Measurements from ENCODE around the gene RALGPS1. TPM values are rescaled to one million over a fixed set of nuclear protein-coding genes. Genes with fewer than 3 reads are reported as not detected.

The RALGPS1 gene
- total and polyA plus RNA-seq, 2 donors (not counting 1 experiment from before 2014, with no cell fraction given) = 19.7 to 39.9 TPM

DNA sequence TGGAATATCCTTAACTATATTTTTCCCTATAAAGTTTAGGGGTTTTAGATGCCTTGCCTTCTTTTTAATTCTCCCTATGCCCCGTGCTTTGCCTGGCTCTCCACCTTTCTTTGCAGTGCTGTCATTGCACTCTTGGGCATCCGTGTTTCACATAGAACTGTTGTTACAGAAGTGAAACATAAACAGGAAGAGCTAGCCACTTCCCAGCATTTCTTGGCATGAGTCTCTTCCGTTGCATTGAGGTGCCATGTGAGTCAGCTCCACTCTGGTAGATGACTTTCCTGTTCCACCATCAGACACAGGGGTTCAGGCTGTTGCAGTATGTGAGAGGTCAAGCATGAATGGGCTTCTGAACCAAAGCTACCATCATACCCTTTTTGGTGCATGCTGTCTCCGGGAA, 134.5 kb downstream of the RALGPS1 start:
- peaks cover 17% of the 10 kb centered on the region for H3K4me1 Mint-ChIP-seq
- no peak overlapping the region for H3K4me2 ChIP-seq (replicated peaks; ENCODE audit: low read depth, low read length, poor library complexity, severe bottlenecking)

DNA sequence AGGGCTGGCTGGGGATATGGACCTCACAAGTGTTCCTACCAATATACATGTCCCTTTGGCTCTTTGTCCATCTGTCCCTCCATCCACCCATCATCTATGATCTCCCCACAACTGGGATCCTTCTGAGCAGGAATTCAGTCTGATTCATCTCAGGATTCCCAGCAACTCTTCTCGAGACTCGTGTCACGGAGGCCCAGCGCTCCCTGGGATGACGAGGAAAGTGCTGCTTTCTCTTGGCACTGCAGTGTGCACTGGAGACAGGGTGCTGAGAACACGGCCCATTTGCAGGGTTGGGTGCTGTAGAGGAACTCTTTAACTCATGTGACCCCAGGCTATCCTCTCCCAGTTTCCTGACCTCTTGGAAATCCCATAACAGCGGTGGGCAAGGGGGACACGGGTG, 135.0 kb downstream of the RALGPS1 start:
- Histone ChIP-seq H3K9me3 (ENCODE audit: control extremely low read depth in 1 of 3, control insufficient read depth in 2 of 3, insufficient read depth in 1 of 3, low read length in 2 of 3) (no peaks in the 10 kb centered on the region), H2AFZ (ENCODE audit: insufficient read depth, low read depth, low read length, poor library complexity, severe bottlenecking) (no peak overlapping the region), H3K36me3 (replicated peaks in 1 of 2; ENCODE audit: control extremely low read depth in 1 of 2, control insufficient read depth in 1 of 2, extremely low read depth in 1 of 2, insufficient read depth in 2 of 2, low read length in 1 of 2) (peaks cover 0 to 7% of the 10 kb centered on the region in 2 experiments), H3K4me2 (replicated peaks; ENCODE audit: low read depth, low read length, poor library complexity, severe bottlenecking) (no peak overlapping the region), H3K79me2 (ENCODE audit: control insufficient read depth, insufficient read depth, low read length) (no peaks in the 10 kb centered on the region), H4K20me1 (ENCODE audit: control insufficient read depth, insufficient read depth, low read length, poor library complexity, severe bottlenecking) (no peaks in the 10 kb centered on the region), H3K9ac (ENCODE audit: low read length) (no peak overlapping the region), H3K4me3 (ENCODE audit: control extremely low read depth in 1 of 5, extremely low read depth in 1 of 5, insufficient read depth in 1 of 5, low read depth in 2 of 5, low read length in 4 of 5) (no peak overlapping the region), H3K4me1 (ENCODE audit: control insufficient read depth in 2 of 2, insufficient read depth in 2 of 2, low read length in 2 of 2) (peaks cover 5 to 12% of the 10 kb centered on the region in 2 donors), H3K27me3 (replicated peaks in 1 of 4; ENCODE audit: control extremely low read depth in 1 of 4, control insufficient read depth in 3 of 4, insufficient read depth in 4 of 4, low read length in 3 of 4) (no peaks in the 10 kb centered on the region), H3K27ac (ENCODE audit: low read length in 2 of 2) (no peak overlapping the region)
- H3K9me3 Mint-ChIP-seq (ENCODE audit: insufficient read depth) = no peaks in the 10 kb centered on the region
- no peak overlapping the region for H3K4me3 Mint-ChIP-seq
- H3K27ac Mint-ChIP-seq = no peak overlapping the region
- intact Hi-C loops (cut with micrococcal nuclease) = no loop called here
- ChIA-PET CTCF (interaction anchor here (0.5 kb wide), 1 partner anchor 113 kb away, joined by 4 read pairs; no protein-coding TSS in a partner anchor), POLR2A (no interaction called here)
- H3K4me1 Mint-ChIP-seq = peaks cover 17% of the 10 kb centered on the region
- WGBS (ENCODE audit: insufficient coverage) = 95% methylated on average over 6 of the region's 8 CpGs
- ATAC-seq (ENCODE audit: low read depth) (no peak), DNase-seq (no peak)
- H3K27me3 Mint-ChIP-seq = no peaks in the 10 kb centered on the region
- TF ChIP-seq, protein P1, sequence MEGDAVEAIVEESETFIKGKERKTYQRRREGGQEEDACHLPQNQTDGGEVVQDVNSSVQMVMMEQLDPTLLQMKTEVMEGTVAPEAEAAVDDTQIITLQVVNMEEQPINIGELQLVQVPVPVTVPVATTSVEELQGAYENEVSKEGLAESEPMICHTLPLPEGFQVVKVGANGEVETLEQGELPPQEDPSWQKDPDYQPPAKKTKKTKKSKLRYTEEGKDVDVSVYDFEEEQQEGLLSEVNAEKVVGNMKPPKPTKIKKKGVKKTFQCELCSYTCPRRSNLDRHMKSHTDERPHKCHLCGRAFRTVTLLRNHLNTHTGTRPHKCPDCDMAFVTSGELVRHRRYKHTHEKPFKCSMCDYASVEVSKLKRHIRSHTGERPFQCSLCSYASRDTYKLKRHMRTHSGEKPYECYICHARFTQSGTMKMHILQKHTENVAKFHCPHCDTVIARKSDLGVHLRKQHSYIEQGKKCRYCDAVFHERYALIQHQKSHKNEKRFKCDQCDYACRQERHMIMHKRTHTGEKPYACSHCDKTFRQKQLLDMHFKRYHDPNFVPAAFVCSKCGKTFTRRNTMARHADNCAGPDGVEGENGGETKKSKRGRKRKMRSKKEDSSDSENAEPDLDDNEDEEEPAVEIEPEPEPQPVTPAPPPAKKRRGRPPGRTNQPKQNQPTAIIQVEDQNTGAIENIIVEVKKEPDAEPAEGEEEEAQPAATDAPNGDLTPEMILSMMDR (IDR thresholded peaks at IDR 0.05) = no peak
- no peak for TF ChIP-seq EZH2 (IDR thresholded peaks at IDR 0.05; ENCODE audit: borderline replicate concordance, insufficient read depth, low read depth, low read length, poor library complexity, severe bottlenecking)

More for the DNA sequence above, 134.5 kb downstream of the RALGPS1 start:
- no peaks in the 10 kb centered on the region for H3K27me3 Mint-ChIP-seq
- ATAC-seq (ENCODE audit: low read depth) (no peak), DNase-seq (peak; percentile 12)
- POLR2A ChIA-PET = no interaction called here
- Histone ChIP-seq H3K27me3 (replicated peaks in 1 of 4; ENCODE audit: control extremely low read depth in 1 of 4, control insufficient read depth in 3 of 4, insufficient read depth in 4 of 4, low read length in 3 of 4) (no peaks in the 10 kb centered on the region), H3K4me3 (ENCODE audit: control extremely low read depth in 1 of 5, extremely low read depth in 1 of 5, insufficient read depth in 1 of 5, low read depth in 2 of 5, low read length in 4 of 5) (no peak overlapping the region), H2AFZ (ENCODE audit: insufficient read depth, low read depth, low read length, poor library complexity, severe bottlenecking) (no peak overlapping the region), H3K27ac (ENCODE audit: low read length in 2 of 2) (no peak overlapping the region), H3K79me2 (ENCODE audit: control insufficient read depth, insufficient read depth, low read length) (no peaks in the 10 kb centered on the region), H3K9ac (ENCODE audit: low read length) (no peak overlapping the region), H4K20me1 (ENCODE audit: control insufficient read depth, insufficient read depth, low read length, poor library complexity, severe bottlenecking) (no peaks in the 10 kb centered on the region), H3K4me1 (ENCODE audit: control insufficient read depth in 2 of 2, insufficient read depth in 2 of 2, low read length in 2 of 2) (peaks cover 5 to 12% of the 10 kb centered on the region in 2 donors), H3K9me3 (ENCODE audit: control extremely low read depth in 1 of 3, control insufficient read depth in 2 of 3, insufficient read depth in 1 of 3, low read length in 2 of 3) (no peaks in the 10 kb centered on the region), H3K36me3 (replicated peaks in 1 of 2; ENCODE audit: control extremely low read depth in 1 of 2, control insufficient read depth in 1 of 2, extremely low read depth in 1 of 2, insufficient read depth in 2 of 2, low read length in 1 of 2) (peaks cover 0 to 7% of the 10 kb centered on the region in 2 experiments)
- intact Hi-C loops (cut with micrococcal nuclease) = no loop called here
- no peaks in the 10 kb centered on the region for H3K9me3 Mint-ChIP-seq (ENCODE audit: insufficient read depth)
- CTCF ChIA-PET = no interaction called here
- H3K27ac Mint-ChIP-seq = no peak overlapping the region
- H3K4me3 Mint-ChIP-seq = no peak overlapping the region
- TF ChIP-seq, protein P1 (IDR thresholded peaks at IDR 0.05) = no peak
- TF ChIP-seq EZH2 (IDR thresholded peaks at IDR 0.05; ENCODE audit: borderline replicate concordance, insufficient read depth, low read depth, low read length, poor library complexity, severe bottlenecking) = no peak
- WGBS (ENCODE audit: insufficient coverage) = 0% methylated on average over 2 of the region's 4 CpGs

Data from B cell (primary cell).